ENCODE data around the gene C10orf53.

Gene C10orf53

DNA sequence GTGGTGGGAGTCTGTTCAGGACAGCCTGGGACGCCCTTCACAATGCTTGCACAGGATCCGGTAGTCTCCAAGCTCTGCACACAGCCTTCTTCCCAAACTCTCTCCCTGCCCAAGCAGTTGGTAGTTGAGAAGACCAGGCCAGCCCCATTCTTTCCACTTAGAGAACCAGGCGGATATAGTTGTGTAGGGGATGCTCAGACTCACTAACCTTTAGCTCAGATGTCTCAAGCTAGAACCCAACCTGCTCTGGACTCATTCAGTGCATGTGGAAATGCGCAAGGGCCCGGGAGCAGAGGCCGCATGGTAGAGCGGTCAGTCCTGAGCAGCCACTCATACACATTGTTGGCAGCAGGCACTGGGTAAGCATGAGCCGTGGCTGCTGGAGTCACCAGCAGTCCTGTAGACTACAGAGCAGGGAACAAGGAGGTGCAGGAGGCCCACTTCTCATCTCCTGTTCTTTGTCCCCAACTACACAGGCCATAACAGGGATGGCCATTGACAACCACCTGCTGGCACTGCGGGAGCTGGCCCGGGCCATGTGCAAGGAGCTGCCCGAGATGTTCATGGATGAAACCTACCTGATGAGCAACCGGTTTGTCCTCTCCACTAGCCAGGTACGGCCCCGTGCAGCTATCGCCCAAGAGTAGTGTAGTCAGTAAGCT is 17.2 kb upstream of the C10orf53 start:
- H3K27me3 ChIP-seq (ENCODE audit: insufficient read depth, low read length, poor library complexity) = no peaks in the 10 kb centered on the region
- H3K9me3 ChIP-seq (ENCODE audit: insufficient read depth, low read length, severe bottlenecking) = peaks cover 7% of the 10 kb centered on the region
- no peaks in the 10 kb centered on the region for H3K36me3 ChIP-seq (ENCODE audit: insufficient read depth, low read length)
- no peak overlapping the region for H3K27ac ChIP-seq (ENCODE audit: low read length)
- DNase-seq (no peak), ATAC-seq (ENCODE audit: insufficient read depth, low read depth) (no peak)
- no peaks in the 10 kb centered on the region for H4K20me1 ChIP-seq (ENCODE audit: insufficient read depth, low read length)
- no peak overlapping the region for H3K4me2 ChIP-seq (ENCODE audit: insufficient read depth, low read length)
- H3K4me3 ChIP-seq (ENCODE audit: low read depth in 1 of 2, low read length in 2 of 2) = no peak overlapping the region
- H3K79me2 ChIP-seq (ENCODE audit: insufficient read depth, low read length) = no peaks in the 10 kb centered on the region
- no peak overlapping the region for H3K9ac ChIP-seq (ENCODE audit: low read depth, low read length)
- no peaks in the 10 kb centered on the region for H3K4me1 ChIP-seq (ENCODE audit: insufficient read depth, low read length)
- no peak overlapping the region for H2AFZ ChIP-seq (ENCODE audit: low read depth, low read length)
- no peak for TF ChIP-seq EZH2 (IDR thresholded peaks at IDR 0.05; ENCODE audit: borderline replicate concordance, low read depth, low read length, severe bottlenecking)

DNA sequence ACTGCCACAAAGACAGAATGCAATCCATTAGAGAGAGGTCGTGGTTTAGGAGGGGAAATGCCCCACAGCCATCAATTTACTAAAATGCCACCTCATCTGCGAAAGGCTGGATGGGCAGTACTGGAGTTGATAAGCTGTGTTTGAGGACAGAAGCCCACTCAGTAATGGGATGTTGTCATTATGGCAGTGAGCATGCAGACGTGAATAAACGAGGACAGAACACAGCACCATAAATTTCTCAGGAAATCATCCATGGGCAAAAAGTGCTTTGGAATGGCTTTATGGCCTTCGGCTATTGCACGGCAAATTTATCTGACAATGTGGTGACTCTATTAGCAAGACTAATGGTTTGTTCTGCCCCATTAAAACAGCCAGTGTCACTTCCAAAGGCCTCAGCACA is 15.9 kb upstream of the C10orf53 start:
- H3K27ac ChIP-seq (ENCODE audit: low read length) = no peak overlapping the region
- H3K4me2 ChIP-seq (ENCODE audit: insufficient read depth, low read length) = no peak overlapping the region
- DNase-seq (no peak), ATAC-seq (ENCODE audit: insufficient read depth, low read depth) (no peak)
- H3K36me3 ChIP-seq (ENCODE audit: insufficient read depth, low read length) = no peaks in the 10 kb centered on the region
- no peak for TF ChIP-seq EZH2 (IDR thresholded peaks at IDR 0.05; ENCODE audit: borderline replicate concordance, low read depth, low read length, severe bottlenecking)
- TF ChIP-seq, protein P1, sequence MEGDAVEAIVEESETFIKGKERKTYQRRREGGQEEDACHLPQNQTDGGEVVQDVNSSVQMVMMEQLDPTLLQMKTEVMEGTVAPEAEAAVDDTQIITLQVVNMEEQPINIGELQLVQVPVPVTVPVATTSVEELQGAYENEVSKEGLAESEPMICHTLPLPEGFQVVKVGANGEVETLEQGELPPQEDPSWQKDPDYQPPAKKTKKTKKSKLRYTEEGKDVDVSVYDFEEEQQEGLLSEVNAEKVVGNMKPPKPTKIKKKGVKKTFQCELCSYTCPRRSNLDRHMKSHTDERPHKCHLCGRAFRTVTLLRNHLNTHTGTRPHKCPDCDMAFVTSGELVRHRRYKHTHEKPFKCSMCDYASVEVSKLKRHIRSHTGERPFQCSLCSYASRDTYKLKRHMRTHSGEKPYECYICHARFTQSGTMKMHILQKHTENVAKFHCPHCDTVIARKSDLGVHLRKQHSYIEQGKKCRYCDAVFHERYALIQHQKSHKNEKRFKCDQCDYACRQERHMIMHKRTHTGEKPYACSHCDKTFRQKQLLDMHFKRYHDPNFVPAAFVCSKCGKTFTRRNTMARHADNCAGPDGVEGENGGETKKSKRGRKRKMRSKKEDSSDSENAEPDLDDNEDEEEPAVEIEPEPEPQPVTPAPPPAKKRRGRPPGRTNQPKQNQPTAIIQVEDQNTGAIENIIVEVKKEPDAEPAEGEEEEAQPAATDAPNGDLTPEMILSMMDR (IDR thresholded peaks at IDR 0.05; ENCODE audit: borderline replicate concordance, extremely low read depth, low read length, poor library complexity, severe bottlenecking) = no peak
- no peak overlapping the region for H3K4me3 ChIP-seq (ENCODE audit: low read depth in 1 of 2, low read length in 2 of 2)
- no peak overlapping the region for H2AFZ ChIP-seq (ENCODE audit: low read depth, low read length)
- no peaks in the 10 kb centered on the region for H4K20me1 ChIP-seq (ENCODE audit: insufficient read depth, low read length)
- H3K4me1 ChIP-seq (ENCODE audit: insufficient read depth, low read length) = 0 out of 2 replicates have a peak, but pooled peaks cover 4% of the 10 kb centered on the region
- no peaks in the 10 kb centered on the region for H3K27me3 ChIP-seq (ENCODE audit: insufficient read depth, low read length, poor library complexity)
- no peak overlapping the region for H3K9ac ChIP-seq (ENCODE audit: low read depth, low read length)
- peaks cover 7% of the 10 kb centered on the region for H3K9me3 ChIP-seq (ENCODE audit: insufficient read depth, low read length, severe bottlenecking)
- no peaks in the 10 kb centered on the region for H3K79me2 ChIP-seq (ENCODE audit: insufficient read depth, low read length)

DNA sequence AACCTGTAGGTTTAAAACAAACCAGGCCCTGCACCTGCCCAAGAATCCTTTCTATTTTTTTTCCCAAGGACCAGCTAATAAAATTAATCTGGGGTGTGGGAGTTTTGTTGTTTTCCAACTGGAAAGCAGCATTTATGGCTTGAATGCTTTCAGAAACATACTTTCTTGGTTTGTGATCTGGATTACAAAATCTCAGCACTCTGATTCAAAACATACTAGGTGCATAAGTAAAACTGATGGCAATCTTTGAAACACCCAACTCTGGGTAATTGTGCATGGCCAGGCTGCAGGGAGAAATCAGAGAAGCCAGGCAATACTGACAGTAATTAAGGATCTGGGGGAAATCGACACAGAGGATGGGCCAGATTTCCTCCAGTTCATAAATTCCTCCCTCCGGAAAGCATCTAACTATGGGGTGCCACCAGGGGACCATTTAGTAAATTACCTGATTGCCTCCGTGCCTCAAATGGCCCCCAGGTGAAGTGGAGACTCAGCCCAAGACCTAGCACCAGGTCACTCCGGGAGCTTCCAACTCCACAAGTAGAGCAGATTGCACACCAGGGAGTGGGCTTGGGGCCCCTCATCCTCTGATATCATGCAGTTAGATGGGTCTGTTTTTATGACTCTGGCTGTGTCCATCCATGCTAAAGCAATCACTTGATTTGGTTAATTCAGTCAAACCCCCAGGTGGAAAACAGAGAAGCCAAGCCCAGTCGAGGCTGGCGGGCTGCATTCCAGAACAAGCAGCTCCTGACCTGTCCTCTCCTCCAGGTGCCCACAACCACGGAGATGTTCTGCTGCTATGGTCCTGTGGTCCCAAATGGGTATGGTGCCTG is 15.2 kb upstream of the C10orf53 start:
- Histone ChIP-seq H3K9ac (ENCODE audit: low read depth, low read length) (no peak overlapping the region), H3K27ac (ENCODE audit: low read length) (no peak overlapping the region), H3K4me2 (ENCODE audit: insufficient read depth, low read length) (no peak overlapping the region), H3K27me3 (ENCODE audit: insufficient read depth, low read length, poor library complexity) (no peaks in the 10 kb centered on the region), H4K20me1 (ENCODE audit: insufficient read depth, low read length) (no peaks in the 10 kb centered on the region), H3K36me3 (ENCODE audit: insufficient read depth, low read length) (no peaks in the 10 kb centered on the region), H3K9me3 (ENCODE audit: insufficient read depth, low read length, severe bottlenecking) (peaks cover 2% of the 10 kb centered on the region), H3K79me2 (ENCODE audit: insufficient read depth, low read length) (no peaks in the 10 kb centered on the region), H2AFZ (ENCODE audit: low read depth, low read length) (no peak overlapping the region), H3K4me1 (ENCODE audit: insufficient read depth, low read length) (0 out of 2 replicates have a peak, but pooled peaks cover 4% of the 10 kb centered on the region), H3K4me3 (ENCODE audit: low read depth in 1 of 2, low read length in 2 of 2) (no peak overlapping the region)
- TF ChIP-seq, protein P1 (IDR thresholded peaks at IDR 0.05; ENCODE audit: borderline replicate concordance, extremely low read depth, low read length, poor library complexity, severe bottlenecking) = no peak
- TF ChIP-seq EZH2 (IDR thresholded peaks at IDR 0.05; ENCODE audit: borderline replicate concordance, low read depth, low read length, severe bottlenecking) = no peak
- no peak for DNase-seq
- ATAC-seq (ENCODE audit: insufficient read depth, low read depth) = no peak

DNA sequence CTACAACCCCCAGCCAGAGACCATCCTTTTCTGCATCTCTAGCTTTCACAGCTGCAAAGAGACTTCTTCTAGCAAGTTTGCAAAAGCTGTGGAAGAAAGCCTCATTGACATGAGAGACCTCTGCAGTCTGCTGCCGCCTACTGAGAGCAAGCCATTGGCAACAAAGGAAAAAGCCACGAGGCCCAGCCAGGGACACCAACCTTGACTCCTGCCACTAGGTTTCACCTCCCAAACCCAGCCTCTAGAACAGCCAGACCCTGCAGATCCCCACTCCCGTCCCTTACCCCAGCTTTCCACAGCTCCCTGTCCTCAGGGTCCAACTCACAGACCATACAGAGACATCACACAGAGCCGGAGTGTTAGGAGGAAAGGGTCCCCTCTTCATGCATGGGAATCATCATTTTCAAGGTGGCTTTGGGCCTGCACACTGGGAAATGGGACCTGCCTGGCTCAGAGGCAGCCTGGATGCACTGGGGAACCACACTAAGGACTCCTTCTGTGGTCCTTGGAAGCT is 14.6 kb upstream of the C10orf53 start:
- TF ChIP-seq EZH2 (IDR thresholded peaks at IDR 0.05; ENCODE audit: borderline replicate concordance, low read depth, low read length, severe bottlenecking) = no peak
- TF ChIP-seq, protein P1 (IDR thresholded peaks at IDR 0.05; ENCODE audit: borderline replicate concordance, extremely low read depth, low read length, poor library complexity, severe bottlenecking) = no peak
- H3K27me3 ChIP-seq (ENCODE audit: insufficient read depth, low read length, poor library complexity) = no peaks in the 10 kb centered on the region

More for the DNA sequence above, 14.6 kb upstream of the C10orf53 start:
- H3K4me3 ChIP-seq (ENCODE audit: low read depth in 1 of 2, low read length in 2 of 2) = no peak overlapping the region
- no peak overlapping the region for H3K27ac ChIP-seq (ENCODE audit: low read length)
- no peak overlapping the region for H3K9ac ChIP-seq (ENCODE audit: low read depth, low read length)
- no peak overlapping the region for H2AFZ ChIP-seq (ENCODE audit: low read depth, low read length)
- no peaks in the 10 kb centered on the region for H4K20me1 ChIP-seq (ENCODE audit: insufficient read depth, low read length)
- ATAC-seq (ENCODE audit: insufficient read depth, low read depth) (no peak), DNase-seq (no peak)
- no peak overlapping the region for H3K4me2 ChIP-seq (ENCODE audit: insufficient read depth, low read length)
- H3K9me3 ChIP-seq (ENCODE audit: insufficient read depth, low read length, severe bottlenecking) = no peaks in the 10 kb centered on the region
- H3K4me1 ChIP-seq (ENCODE audit: insufficient read depth, low read length) = 0 out of 2 replicates have a peak, but pooled peaks cover 4% of the 10 kb centered on the region
- H3K36me3 ChIP-seq (ENCODE audit: insufficient read depth, low read length) = no peaks in the 10 kb centered on the region
- no peaks in the 10 kb centered on the region for H3K79me2 ChIP-seq (ENCODE audit: insufficient read depth, low read length)

Measured in DND-41 (cell line).